ENCODE data around the gene SLC36A2. TPM values are rescaled to one million over a fixed set of nuclear protein-coding genes. Genes with fewer than 3 reads are reported as not detected.
"Not testable (repeated sequence)": the region's sequence is repeated elsewhere in the genome, so short reads cannot be mapped to it uniquely, and the experiment has no call there.

SLC36A2 gene
- total RNA-seq, 1 donor from 2014 or later: not detected

DNA sequence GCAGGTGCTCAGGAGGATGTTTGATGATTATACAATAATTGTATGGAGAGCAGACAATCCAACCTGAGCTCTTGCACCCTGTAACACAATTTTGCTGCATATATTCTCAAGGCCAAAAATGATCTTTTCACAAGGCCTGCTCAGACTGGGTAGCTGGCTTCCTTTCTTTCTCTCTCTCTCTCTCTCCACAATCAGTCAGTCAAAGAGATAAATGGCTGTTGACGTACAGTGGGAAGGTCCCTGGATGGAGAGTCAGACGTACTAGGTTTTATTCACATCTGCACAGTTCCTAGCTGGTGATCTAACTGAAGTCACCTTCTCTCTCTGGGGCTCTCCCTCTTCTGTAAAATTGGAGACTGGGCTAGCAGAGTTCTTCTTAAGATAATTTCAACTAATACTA is 19.8 kb downstream of the SLC36A2 start:
- FAIRE-seq (no peak), DNase-seq (ENCODE audit: low spot score in 2 of 2) (no peak)

DNA sequence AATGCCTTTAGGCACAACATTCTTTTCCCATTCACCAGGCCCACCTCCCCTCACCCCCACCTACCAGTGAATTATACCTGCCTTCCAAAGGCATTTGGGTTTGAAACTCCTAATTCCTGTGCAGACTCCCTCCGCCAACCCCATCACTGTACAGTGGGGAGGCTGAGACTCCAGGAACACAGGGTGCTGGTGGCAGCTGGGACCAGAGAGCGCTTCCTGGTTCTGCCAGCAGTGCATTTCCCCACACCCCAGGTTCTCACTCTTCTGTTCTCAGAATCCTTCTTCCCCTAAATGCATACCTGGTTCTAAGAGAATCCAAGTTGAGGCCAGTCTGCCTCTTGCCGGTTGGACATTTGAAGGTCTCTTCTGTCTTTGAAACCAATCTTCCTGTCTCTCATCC is 21.1 kb downstream of the SLC36A2 start:
- no peak for DNase-seq (ENCODE audit: low spot score in 2 of 2)
- FAIRE-seq: no peak

- DNase-seq (ENCODE audit: low spot score in 2 of 2): no peak
- FAIRE-seq: no peak
Observed at GRCh38 chr5:151320481-151320880, 26.9 kb downstream of the SLC36A2 start.

DNA sequence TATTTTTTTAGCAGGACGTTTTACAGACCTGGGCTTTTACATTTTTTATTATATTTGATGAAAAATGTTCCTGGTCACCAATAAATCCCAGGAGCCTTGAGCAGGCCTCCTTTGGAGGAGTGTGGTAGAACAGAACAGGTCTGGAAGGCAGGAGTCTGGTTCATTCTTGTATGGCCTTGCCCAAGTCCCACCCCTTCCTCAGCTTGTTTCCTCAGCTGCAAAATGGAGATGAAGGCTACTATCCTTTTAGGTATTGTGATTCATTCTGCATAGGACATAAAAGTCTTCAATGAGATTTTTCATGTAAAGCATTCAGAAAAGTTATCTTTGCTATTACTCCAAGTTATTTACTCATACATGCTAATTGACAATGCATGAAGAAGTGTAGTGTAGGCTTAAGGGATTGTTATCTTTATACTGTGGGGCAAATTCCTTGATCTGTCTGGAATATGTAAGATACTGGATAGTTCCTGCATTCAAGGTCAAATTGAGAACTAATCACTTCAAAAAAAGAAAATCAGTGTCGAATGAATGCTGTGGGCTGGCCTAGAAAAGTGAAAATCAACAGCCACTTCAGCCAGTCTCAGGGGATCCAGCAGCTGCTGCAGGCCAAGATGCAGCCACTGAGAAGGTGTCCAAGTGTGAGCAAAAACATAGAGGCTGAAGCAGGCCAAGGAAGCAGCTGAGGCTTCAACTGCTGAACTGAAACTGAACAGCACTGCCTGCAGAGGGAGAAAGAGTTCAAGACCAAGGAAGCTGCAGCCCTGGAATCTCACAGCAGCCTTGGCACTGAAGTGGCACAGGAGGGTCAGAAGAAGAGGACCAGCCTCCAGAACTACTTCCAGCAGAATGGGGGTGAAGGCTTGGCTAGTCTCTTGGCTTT is 28.3 kb downstream of the SLC36A2 start:
- FAIRE-seq: no peak
- DNase-seq (ENCODE audit: low spot score in 2 of 2): no peak

GRCh38 chr5:151317871-151318270 is 29.5 kb downstream of the SLC36A2 start:
- FAIRE-seq (no peak), DNase-seq (ENCODE audit: low spot score in 2 of 2) (no peak)

GRCh38 chr5:151315998-151316597 is 31.3 kb downstream of the SLC36A2 start:
- no peak for FAIRE-seq
- peak; percentile 41 to 49 for DNase-seq (ENCODE audit: low spot score in 2 of 2)

GRCh38 chr5:151313357-151313756 is 34.0 kb downstream of the SLC36A2 start:
- DNase-seq (ENCODE audit: low spot score in 2 of 2) (no peak), FAIRE-seq (no peak)

DNA sequence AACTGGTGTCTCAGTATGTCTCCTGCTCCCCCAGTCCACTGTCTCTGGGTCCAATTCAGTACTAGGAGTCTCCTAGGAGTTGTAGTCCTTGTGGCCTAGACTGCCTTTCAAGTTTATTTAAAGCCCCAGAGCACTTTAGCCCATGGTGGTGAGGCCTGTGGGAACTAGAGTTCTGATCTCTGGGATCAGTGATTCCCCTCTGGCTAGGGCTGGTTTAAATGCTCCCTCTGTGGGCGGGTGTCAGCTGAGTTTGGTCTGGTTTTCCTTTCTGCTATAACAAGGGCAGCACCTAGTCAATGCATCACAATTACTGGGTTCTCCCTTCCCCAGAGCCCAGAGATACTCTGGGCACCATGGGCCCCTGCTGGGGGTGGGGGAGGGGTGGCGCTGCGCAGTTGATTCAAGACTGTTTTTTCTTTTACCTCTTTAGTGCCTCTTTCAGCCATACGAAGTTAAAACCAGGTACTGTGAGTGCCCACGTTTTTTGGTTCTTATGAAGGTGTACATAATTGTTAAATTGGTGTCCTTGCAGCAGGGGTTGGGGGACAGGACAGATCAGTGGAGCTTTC is 34.5 kb downstream of the SLC36A2 start:
- FAIRE-seq (no peak), DNase-seq (ENCODE audit: low spot score in 2 of 2) (no peak)

DNA sequence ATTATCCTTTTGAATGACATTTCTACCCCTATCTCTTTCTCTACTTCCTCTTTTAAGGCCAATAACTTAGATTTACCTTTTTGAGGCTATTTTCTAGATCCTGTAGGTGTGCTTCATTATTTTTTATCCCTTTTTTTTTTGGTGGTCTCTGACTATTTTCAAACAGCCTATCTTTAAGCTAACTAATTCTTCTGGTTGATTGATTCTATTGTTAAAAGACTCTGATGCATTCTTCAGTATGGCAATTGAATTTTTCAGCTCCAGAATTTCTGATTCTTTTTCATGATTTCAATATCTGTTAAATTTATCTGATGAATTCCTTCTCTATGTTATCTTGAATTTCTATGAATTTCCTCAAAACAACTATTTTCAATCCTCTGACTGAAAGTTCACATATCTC is 36.4 kb downstream of the SLC36A2 start:
- FAIRE-seq (no peak), DNase-seq (ENCODE audit: low spot score in 2 of 2) (no peak)

- not testable (repeated sequence) for FAIRE-seq; DNase-seq (ENCODE audit: low spot score in 2 of 2)
Observed at GRCh38 chr5:151309821-151310220, 37.5 kb downstream of the SLC36A2 start.

DNA sequence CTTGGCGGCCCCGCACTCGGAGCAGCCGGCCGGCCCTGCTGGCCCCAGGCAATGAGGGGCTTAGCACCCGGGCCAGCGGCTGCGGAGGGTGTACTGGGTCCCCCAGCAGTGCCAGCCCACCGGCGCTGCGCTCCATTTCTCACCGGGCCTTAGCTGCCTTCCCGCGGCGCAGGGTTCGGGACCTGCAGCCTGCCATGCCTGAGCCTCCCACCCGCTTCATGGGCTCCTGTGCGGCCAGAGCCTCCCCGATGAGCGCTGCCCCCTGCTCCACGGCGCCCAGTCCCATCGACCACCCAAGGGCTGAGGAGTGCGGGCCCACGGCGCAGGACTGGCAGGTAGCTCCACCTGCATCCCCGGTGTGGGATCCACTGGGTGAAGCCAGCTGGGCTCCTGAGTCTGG is 38.1 kb downstream of the SLC36A2 start:
- DNase-seq (ENCODE audit: low spot score in 2 of 2): not testable (repeated sequence)

GRCh38 chr5:151303666-151304065 is 43.7 kb downstream of the SLC36A2 start, which contains the start of gene SLC36A3:
TSS of gene SLC36A3 (minus strand) at chr5:151303766. CDS start at chr5:151303354, 412 bp downstream.
- no peak for FAIRE-seq
- no peak for DNase-seq (ENCODE audit: low spot score in 2 of 2)

More for the DNA sequence above, 38.1 kb downstream of the SLC36A2 start:
- not testable (repeated sequence) for FAIRE-seq

- no peak for DNase-seq (ENCODE audit: low spot score in 2 of 2)
Observed at GRCh38 chr5:151298063-151298855, 49.1 kb downstream of the SLC36A2 start.

GRCh38 chr5:151296974-151297373 is 50.4 kb downstream of the SLC36A2 start:
- DNase-seq (ENCODE audit: low spot score in 2 of 2): no peak
- FAIRE-seq: no peak

More at GRCh38 chr5:151298063-151298855, 49.1 kb downstream of the SLC36A2 start:
- FAIRE-seq: no peak

DNA sequence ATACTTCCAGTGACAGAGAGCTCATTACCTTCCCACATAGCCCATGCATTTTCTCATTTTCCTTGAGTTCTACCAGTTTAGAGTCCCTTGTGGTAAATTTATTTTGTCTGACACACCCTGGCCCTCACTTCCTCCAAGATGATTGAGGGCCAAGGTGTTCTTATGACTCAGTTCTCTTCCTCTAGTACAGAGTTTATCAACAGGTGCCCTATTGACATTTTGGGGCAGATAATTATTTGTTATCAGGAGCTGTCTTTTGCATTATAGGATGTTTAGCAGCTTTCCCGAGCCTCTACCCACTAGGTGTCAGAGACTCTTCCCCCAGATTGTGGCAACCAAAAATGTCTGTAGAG is 50.9 kb downstream of the SLC36A2 start:
- DNase-seq (ENCODE audit: low spot score in 2 of 2): no peak
- no peak for FAIRE-seq

DNA sequence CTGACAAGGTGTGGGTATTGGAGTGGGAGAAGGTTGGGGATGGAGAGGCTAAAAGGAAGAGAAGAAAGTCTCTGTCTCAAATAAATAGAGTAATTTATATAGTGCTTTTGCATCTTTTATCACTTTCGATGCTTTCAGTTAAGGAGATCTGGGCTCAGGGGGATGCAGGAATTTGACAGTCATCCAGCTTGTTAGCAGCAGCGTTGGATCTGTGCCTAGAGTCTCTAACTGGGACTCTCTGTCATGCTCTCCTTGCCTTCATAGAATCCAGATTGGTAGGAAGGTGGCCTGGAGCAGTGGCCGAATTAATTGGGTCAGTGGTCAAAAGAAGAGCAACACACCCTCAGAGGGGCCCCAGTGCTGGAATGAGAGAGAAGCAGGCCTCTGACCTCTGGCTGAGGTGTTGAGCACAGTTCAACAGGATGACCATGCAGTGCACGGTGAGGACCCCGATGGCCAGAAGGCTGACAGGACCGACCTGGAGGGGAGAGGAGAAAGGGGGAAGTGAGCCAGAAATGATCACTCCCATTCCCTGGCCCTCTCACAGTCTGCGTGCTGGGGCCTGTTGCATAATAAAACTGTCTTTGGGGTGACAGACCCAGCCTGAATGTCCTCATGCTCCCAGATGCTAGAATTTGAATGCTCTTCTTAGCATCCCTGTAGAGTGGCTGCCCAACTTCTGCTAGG is 51.4 kb downstream of the SLC36A2 start:
- DNase-seq (ENCODE audit: low spot score in 2 of 2): no peak

DNA sequence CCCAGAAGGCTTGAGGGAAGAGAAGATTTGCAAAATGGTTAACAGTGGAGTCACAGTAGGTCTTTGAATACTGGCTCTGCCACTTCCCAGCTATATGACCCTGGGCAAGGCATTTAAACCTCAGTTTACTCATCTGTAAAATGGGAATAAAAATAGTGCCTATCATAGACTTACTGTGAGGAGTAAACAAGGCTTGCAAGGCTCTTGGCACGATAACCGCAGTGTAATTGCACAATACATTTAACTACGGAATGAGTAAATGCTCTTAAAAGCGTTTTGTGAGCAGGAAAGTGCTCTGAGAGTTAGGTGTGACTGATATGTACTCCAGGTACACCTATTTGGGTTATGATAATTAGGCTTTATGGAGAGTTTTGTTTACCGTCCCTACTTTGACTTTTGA is 52.2 kb downstream of the SLC36A2 start:
- no peak for DNase-seq (ENCODE audit: low spot score in 2 of 2)
- FAIRE-seq: no peak

More for the DNA sequence above, 51.4 kb downstream of the SLC36A2 start:
- no peak for FAIRE-seq

GRCh38 chr5:151293624-151294023 is 53.7 kb downstream of the SLC36A2 start:
- DNase-seq (ENCODE audit: low spot score in 2 of 2) (no peak), FAIRE-seq (no peak)

GRCh38 chr5:151288180-151288579 is 59.2 kb downstream of the SLC36A2 start:
- FAIRE-seq: no peak
- DNase-seq (ENCODE audit: low spot score in 2 of 2): no peak

- FAIRE-seq: no peak
- no peak for DNase-seq (ENCODE audit: low spot score in 2 of 2)
Observed at GRCh38 chr5:151286246-151286645, 61.1 kb downstream of the SLC36A2 start.

Measured in frontal cortex (tissue), 4 donors.